ENCODE measurements around the gene WSCD2.

DNA sequence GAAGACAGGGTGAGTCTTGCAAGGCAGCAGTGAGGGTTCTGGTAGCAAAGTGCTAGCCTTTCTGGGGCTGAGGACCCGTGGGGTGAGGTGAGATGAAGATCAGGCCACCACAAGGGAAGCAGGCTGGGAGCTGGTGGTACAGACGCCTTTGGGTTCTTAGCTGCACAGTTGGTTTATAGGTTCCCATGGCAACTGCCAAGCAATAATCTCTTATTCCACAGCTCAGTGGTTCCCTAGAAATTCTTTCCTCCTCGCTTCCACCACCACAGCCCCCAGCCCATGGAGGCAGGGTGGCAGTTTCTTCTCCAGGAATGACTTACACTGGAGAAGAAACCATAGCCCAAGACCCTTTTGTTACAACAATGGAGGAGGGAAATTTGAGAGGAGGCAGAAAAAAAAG is 127.9 kb downstream of the WSCD2 start:
- TF ChIP-seq, protein P1, sequence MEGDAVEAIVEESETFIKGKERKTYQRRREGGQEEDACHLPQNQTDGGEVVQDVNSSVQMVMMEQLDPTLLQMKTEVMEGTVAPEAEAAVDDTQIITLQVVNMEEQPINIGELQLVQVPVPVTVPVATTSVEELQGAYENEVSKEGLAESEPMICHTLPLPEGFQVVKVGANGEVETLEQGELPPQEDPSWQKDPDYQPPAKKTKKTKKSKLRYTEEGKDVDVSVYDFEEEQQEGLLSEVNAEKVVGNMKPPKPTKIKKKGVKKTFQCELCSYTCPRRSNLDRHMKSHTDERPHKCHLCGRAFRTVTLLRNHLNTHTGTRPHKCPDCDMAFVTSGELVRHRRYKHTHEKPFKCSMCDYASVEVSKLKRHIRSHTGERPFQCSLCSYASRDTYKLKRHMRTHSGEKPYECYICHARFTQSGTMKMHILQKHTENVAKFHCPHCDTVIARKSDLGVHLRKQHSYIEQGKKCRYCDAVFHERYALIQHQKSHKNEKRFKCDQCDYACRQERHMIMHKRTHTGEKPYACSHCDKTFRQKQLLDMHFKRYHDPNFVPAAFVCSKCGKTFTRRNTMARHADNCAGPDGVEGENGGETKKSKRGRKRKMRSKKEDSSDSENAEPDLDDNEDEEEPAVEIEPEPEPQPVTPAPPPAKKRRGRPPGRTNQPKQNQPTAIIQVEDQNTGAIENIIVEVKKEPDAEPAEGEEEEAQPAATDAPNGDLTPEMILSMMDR (IDR thresholded peaks at IDR 0.05; ENCODE audit: insufficient read depth, low read length): no peak
- TF ChIP-seq, protein P2, sequence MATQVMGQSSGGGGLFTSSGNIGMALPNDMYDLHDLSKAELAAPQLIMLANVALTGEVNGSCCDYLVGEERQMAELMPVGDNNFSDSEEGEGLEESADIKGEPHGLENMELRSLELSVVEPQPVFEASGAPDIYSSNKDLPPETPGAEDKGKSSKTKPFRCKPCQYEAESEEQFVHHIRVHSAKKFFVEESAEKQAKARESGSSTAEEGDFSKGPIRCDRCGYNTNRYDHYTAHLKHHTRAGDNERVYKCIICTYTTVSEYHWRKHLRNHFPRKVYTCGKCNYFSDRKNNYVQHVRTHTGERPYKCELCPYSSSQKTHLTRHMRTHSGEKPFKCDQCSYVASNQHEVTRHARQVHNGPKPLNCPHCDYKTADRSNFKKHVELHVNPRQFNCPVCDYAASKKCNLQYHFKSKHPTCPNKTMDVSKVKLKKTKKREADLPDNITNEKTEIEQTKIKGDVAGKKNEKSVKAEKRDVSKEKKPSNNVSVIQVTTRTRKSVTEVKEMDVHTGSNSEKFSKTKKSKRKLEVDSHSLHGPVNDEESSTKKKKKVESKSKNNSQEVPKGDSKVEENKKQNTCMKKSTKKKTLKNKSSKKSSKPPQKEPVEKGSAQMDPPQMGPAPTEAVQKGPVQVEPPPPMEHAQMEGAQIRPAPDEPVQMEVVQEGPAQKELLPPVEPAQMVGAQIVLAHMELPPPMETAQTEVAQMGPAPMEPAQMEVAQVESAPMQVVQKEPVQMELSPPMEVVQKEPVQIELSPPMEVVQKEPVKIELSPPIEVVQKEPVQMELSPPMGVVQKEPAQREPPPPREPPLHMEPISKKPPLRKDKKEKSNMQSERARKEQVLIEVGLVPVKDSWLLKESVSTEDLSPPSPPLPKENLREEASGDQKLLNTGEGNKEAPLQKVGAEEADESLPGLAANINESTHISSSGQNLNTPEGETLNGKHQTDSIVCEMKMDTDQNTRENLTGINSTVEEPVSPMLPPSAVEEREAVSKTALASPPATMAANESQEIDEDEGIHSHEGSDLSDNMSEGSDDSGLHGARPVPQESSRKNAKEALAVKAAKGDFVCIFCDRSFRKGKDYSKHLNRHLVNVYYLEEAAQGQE (IDR thresholded peaks at IDR 0.05; ENCODE audit: insufficient replicate concordance, low read depth): no peak
- no peak for TF ChIP-seq POLR2AphosphoS5 (IDR thresholded peaks at IDR 0.05; ENCODE audit: low read depth)

Measured in HL-60 (cell line).